ENCODE measurements around the gene TRIM2. TPM values are rescaled to one million over a fixed set of nuclear protein-coding genes. Genes with fewer than 3 reads are reported as not detected.

Gene TRIM2
- total RNA-seq, 5 donors from 2014 or later (not counting 1 experiment from before 2014, with no cell fraction given), result 3.5 to 8.4 (median 4.4) TPM

DNA sequence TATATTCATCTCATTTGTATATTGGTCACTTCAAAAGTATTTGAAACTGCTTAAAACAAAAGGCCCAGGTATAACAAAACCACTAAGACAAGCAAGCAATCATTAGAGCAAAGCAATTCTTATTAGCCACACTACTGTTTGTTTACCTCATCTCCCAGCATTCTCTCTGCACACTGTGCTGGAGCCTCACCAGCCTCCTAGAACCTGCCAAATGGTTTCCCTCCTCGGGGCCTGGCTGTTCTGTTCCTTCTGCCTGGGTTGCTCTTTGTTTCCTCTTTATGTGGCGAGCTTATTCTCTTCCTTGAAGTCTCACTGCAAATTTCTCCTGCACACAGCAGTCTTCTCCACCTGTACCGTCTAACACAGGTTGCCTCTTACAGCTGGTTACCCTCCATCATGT, 72.7 kb downstream of the TRIM2 start:
- H3K4me1 ChIP-seq (ENCODE audit: control insufficient read depth in 1 of 2, extremely low read depth in 1 of 2, insufficient read depth in 2 of 2, low read length in 2 of 2), result no peaks in the 10 kb centered on the region
- 42% methylated on average over 2 of the region's 3 CpGs for WGBS (ENCODE audit: insufficient coverage)
- peaks cover 0 to 4% of the 10 kb centered on the region in 2 experiments for H3K27me3 ChIP-seq (replicated peaks in 1 of 2; ENCODE audit: control insufficient read depth in 2 of 2, extremely low read depth in 1 of 2, insufficient read depth in 2 of 2, low read length in 1 of 2)
- POLR2A ChIA-PET, result interaction anchor here in 1 of 2 donors (0.5 kb wide), 1 partner anchor 357 kb away, joined by 9 read pairs; no protein-coding TSS in a partner anchor
- H3K9me3 Mint-ChIP-seq, result no peaks in the 10 kb centered on the region
- peaks cover 0 to under 1% of the 10 kb centered on the region in 2 donors for H3K36me3 ChIP-seq (ENCODE audit: control insufficient read depth in 2 of 2, extremely low read depth in 1 of 2, insufficient read depth in 1 of 2, low read length in 1 of 2)
- ATAC-seq (replicated peaks in 1 of 4) (no peak), DNase-seq (no peak)
- H3K27ac ChIP-seq (ENCODE audit: low read length), result no peak overlapping the region
- no peaks in the 10 kb centered on the region for H3K27me3 Mint-ChIP-seq
- H3K9me3 ChIP-seq, result no peaks in the 10 kb centered on the region
- no peak overlapping the region for H3K4me3 Mint-ChIP-seq
- H3K36me3 Mint-ChIP-seq, result peaks cover 6% of the 10 kb centered on the region
- H3K4me3 ChIP-seq (ENCODE audit: control insufficient read depth in 1 of 2, extremely low read depth in 1 of 2, low read length in 1 of 2), result no peak overlapping the region
- peaks cover 4 to 6% (median 5%) of the 10 kb centered on the region in 3 donors for H3K4me1 Mint-ChIP-seq
- CTCF ChIA-PET, result no interaction called here
- peak overlapping the region in 1 of 2 donors; percentile 7 for H3K27ac Mint-ChIP-seq

DNA sequence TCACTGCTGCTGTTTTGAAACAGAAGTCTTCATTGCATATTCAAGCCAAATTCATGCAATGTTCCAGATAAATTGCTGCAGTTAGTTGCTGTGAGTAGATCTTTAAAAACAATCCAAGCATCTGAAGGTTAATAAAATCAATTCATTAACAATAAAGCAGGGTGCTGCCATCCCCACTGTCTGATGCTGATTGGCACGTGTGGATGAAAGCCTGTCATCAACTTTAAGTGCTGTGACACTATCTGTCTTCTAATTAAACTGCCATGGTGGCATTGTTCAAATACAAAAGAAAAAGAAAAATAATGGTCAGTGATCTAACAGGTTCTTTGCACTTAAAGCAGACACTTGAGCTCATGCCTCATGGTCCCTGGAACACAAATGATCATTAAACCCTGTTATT, 77.2 kb downstream of the TRIM2 start:
- no peak for DNase-seq
- CTCF ChIA-PET, result no interaction called here
- H3K27me3 ChIP-seq (replicated peaks in 1 of 2; ENCODE audit: control insufficient read depth in 2 of 2, extremely low read depth in 1 of 2, insufficient read depth in 2 of 2, low read length in 1 of 2), result no peaks in the 10 kb centered on the region

GRCh38 chr4:153282023-153282422, 77.8 kb downstream of the TRIM2 start:
- H3K36me3 Mint-ChIP-seq, result peaks cover 12% of the 10 kb centered on the region
- Histone ChIP-seq H3K4me1 (ENCODE audit: control insufficient read depth in 1 of 2, extremely low read depth in 1 of 2, insufficient read depth in 2 of 2, low read length in 2 of 2) (no peaks in the 10 kb centered on the region), H3K4me3 (ENCODE audit: control insufficient read depth in 1 of 2, extremely low read depth in 1 of 2, low read length in 1 of 2) (no peak overlapping the region), H3K27ac (ENCODE audit: low read length) (no peak overlapping the region), H3K9me3 (peaks cover 3% of the 10 kb centered on the region), H3K27me3 (replicated peaks in 1 of 2; ENCODE audit: control insufficient read depth in 2 of 2, extremely low read depth in 1 of 2, insufficient read depth in 2 of 2, low read length in 1 of 2) (no peaks in the 10 kb centered on the region), H3K36me3 (ENCODE audit: control insufficient read depth in 2 of 2, extremely low read depth in 1 of 2, insufficient read depth in 1 of 2, low read length in 1 of 2) (peaks cover 0 to 2% of the 10 kb centered on the region in 2 donors)
- WGBS (ENCODE audit: insufficient coverage), result 100% methylated on average over 1 of the region's 4 CpGs
- DNase-seq (no peak), ATAC-seq (replicated peaks in 1 of 4) (no peak)
- H3K4me3 Mint-ChIP-seq, result no peak overlapping the region
- peaks cover 0 to 8% (median 4%) of the 10 kb centered on the region in 3 donors for H3K9me3 Mint-ChIP-seq
- ChIA-PET CTCF (interaction anchor here in 1 of 2 donors (0.6 kb wide), 1 partner anchor 167 kb away, joined by 3 read pairs; no protein-coding TSS in a partner anchor), POLR2A (no interaction called here)
- peaks cover 3 to 5% (median 4%) of the 10 kb centered on the region in 3 donors for H3K4me1 Mint-ChIP-seq
- H3K27me3 Mint-ChIP-seq, result no peaks in the 10 kb centered on the region
- H3K27ac Mint-ChIP-seq, result peak overlapping the region in 1 of 2 donors; percentile 15

More for the DNA sequence above, 77.2 kb downstream of the TRIM2 start:
- ATAC-seq (replicated peaks in 1 of 4), result no peak
- Mint-ChIP-seq H3K27ac (no peak overlapping the region), H3K4me1 (peaks cover 4 to 6% (median 5%) of the 10 kb centered on the region in 3 donors), H3K4me3 (no peak overlapping the region), H3K36me3 (peaks cover 12% of the 10 kb centered on the region), H3K27me3 (no peaks in the 10 kb centered on the region), H3K9me3 (peaks cover 0 to 8% (median 4%) of the 10 kb centered on the region in 3 donors)
- 75% methylated on average over 1 of the region's 1 CpG for WGBS (ENCODE audit: insufficient coverage)
- H3K4me3 ChIP-seq (ENCODE audit: control insufficient read depth in 1 of 2, extremely low read depth in 1 of 2, low read length in 1 of 2), result no peak overlapping the region
- peaks cover 0 to 2% of the 10 kb centered on the region in 2 donors for H3K36me3 ChIP-seq (ENCODE audit: control insufficient read depth in 2 of 2, extremely low read depth in 1 of 2, insufficient read depth in 1 of 2, low read length in 1 of 2)
- peaks cover 3% of the 10 kb centered on the region for H3K9me3 ChIP-seq
- no peaks in the 10 kb centered on the region for H3K4me1 ChIP-seq (ENCODE audit: control insufficient read depth in 1 of 2, extremely low read depth in 1 of 2, insufficient read depth in 2 of 2, low read length in 2 of 2)
- H3K27ac ChIP-seq (ENCODE audit: low read length), result no peak overlapping the region
- POLR2A ChIA-PET, result interaction anchor here in 1 of 2 donors (0.7 kb wide), 1 partner anchor 487 kb away, joined by 3 read pairs; no protein-coding TSS in a partner anchor

DNA sequence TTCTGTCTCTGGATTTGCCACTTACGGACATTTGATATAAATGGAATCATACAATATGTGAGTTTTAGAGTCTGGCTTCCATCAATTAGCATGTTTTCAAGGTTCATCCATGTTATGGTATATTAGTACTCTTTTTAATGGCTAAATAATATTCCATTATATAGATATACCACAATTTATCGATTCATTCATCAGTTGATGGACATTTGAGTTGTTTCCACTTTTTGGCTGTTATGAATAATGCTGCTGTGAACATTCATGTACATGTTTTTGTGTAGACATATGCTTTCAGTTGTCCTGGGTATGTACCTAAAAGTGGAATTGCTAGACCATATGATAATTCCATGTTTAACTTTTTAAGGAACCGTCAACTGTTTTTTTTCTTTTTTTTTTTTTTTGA, 79.0 kb downstream of the TRIM2 start:
- no peak overlapping the region for H3K27ac Mint-ChIP-seq
- ChIA-PET POLR2A (no interaction called here), CTCF (no interaction called here)
- H3K27me3 ChIP-seq (replicated peaks in 1 of 2; ENCODE audit: control insufficient read depth in 2 of 2, extremely low read depth in 1 of 2, insufficient read depth in 2 of 2, low read length in 1 of 2), result no peaks in the 10 kb centered on the region
- DNase-seq (no peak), ATAC-seq (replicated peaks in 1 of 4) (no peak)
- no peaks in the 10 kb centered on the region for H3K4me1 Mint-ChIP-seq
- H3K9me3 Mint-ChIP-seq, result peaks cover 0 to 8% (median 4%) of the 10 kb centered on the region in 3 donors
- H3K9me3 ChIP-seq, result peaks cover 3% of the 10 kb centered on the region
- peaks cover 12% of the 10 kb centered on the region for H3K36me3 Mint-ChIP-seq
- H3K27ac ChIP-seq (ENCODE audit: low read length), result no peak overlapping the region
- no peak overlapping the region for H3K4me3 ChIP-seq (ENCODE audit: control insufficient read depth in 1 of 2, extremely low read depth in 1 of 2, low read length in 1 of 2)
- WGBS (ENCODE audit: insufficient coverage), result 100% methylated on average over 1 of the region's 3 CpGs
- no peaks in the 10 kb centered on the region for H3K27me3 Mint-ChIP-seq
- no peaks in the 10 kb centered on the region for H3K4me1 ChIP-seq (ENCODE audit: control insufficient read depth in 1 of 2, extremely low read depth in 1 of 2, insufficient read depth in 2 of 2, low read length in 2 of 2)
- H3K36me3 ChIP-seq (ENCODE audit: control insufficient read depth in 2 of 2, extremely low read depth in 1 of 2, insufficient read depth in 1 of 2, low read length in 1 of 2), result peaks cover 0 to 2% of the 10 kb centered on the region in 2 donors
- H3K4me3 Mint-ChIP-seq, result no peak overlapping the region

- Mint-ChIP-seq H3K27me3 (no peaks in the 10 kb centered on the region), H3K27ac (no peak overlapping the region), H3K4me3 (no peak overlapping the region), H3K9me3 (peaks cover 0 to 5% (median 0%) of the 10 kb centered on the region in 3 donors), H3K4me1 (peaks cover 3 to 6% (median 3%) of the 10 kb centered on the region in 3 donors), H3K36me3 (peaks cover 19% of the 10 kb centered on the region)
- POLR2A ChIA-PET, result no interaction called here
- no peak overlapping the region for H3K27ac ChIP-seq (ENCODE audit: low read length)
- peaks cover 0 to 4% of the 10 kb centered on the region in 2 donors for H3K36me3 ChIP-seq (ENCODE audit: control insufficient read depth in 2 of 2, extremely low read depth in 1 of 2, insufficient read depth in 1 of 2, low read length in 1 of 2)
- no peak overlapping the region for H3K4me3 ChIP-seq (ENCODE audit: control insufficient read depth in 1 of 2, extremely low read depth in 1 of 2, low read length in 1 of 2)
- no peaks in the 10 kb centered on the region for H3K27me3 ChIP-seq (replicated peaks in 1 of 2; ENCODE audit: control insufficient read depth in 2 of 2, extremely low read depth in 1 of 2, insufficient read depth in 2 of 2, low read length in 1 of 2)
- no peaks in the 10 kb centered on the region for H3K4me1 ChIP-seq (ENCODE audit: control insufficient read depth in 1 of 2, extremely low read depth in 1 of 2, insufficient read depth in 2 of 2, low read length in 2 of 2)
- DNase-seq (no peak), ATAC-seq (replicated peaks in 1 of 4) (no peak)
- H3K9me3 ChIP-seq, result no peaks in the 10 kb centered on the region
- CTCF ChIA-PET, result no interaction called here
- no CpG with 5 or more reads among the region's 3 CpGs for WGBS (ENCODE audit: insufficient coverage)
These were observed 85.9 kb downstream of the TRIM2 start for GRCh38 chr4:153290134-153290533.

- DNase-seq, result no peak
- H3K36me3 Mint-ChIP-seq, result peaks cover 29% of the 10 kb centered on the region
- H3K27me3 Mint-ChIP-seq, result no peaks in the 10 kb centered on the region
- POLR2A ChIA-PET, result no interaction called here
- H3K27ac ChIP-seq (ENCODE audit: low read length), result no peak overlapping the region
- H3K4me3 Mint-ChIP-seq, result no peak overlapping the region
- H3K36me3 ChIP-seq (ENCODE audit: control insufficient read depth in 2 of 2, extremely low read depth in 1 of 2, insufficient read depth in 1 of 2, low read length in 1 of 2), result peaks cover 0 to 4% of the 10 kb centered on the region in 2 donors
- no CpG with 5 or more reads among the region's 2 CpGs for WGBS (ENCODE audit: insufficient coverage)
- H3K9me3 ChIP-seq, result no peaks in the 10 kb centered on the region
- peaks cover 0 to 5% (median 0%) of the 10 kb centered on the region in 3 donors for H3K9me3 Mint-ChIP-seq
- no peak overlapping the region for H3K27ac Mint-ChIP-seq
- peaks cover 3 to 6% (median 3%) of the 10 kb centered on the region in 3 donors for H3K4me1 Mint-ChIP-seq
- no peak overlapping the region for H3K4me3 ChIP-seq (ENCODE audit: control insufficient read depth in 1 of 2, extremely low read depth in 1 of 2, low read length in 1 of 2)
- H3K27me3 ChIP-seq (replicated peaks in 1 of 2; ENCODE audit: control insufficient read depth in 2 of 2, extremely low read depth in 1 of 2, insufficient read depth in 2 of 2, low read length in 1 of 2), result no peaks in the 10 kb centered on the region
- CTCF ChIA-PET, result no interaction called here
- H3K4me1 ChIP-seq (ENCODE audit: control insufficient read depth in 1 of 2, extremely low read depth in 1 of 2, insufficient read depth in 2 of 2, low read length in 2 of 2), result no peaks in the 10 kb centered on the region
- no peak for ATAC-seq (replicated peaks in 1 of 4)
These were observed 87.3 kb downstream of the TRIM2 start for GRCh38 chr4:153291562-153291961.
